ENCODE measurements around the gene EFCAB8.
"Not testable (repeated sequence)": the region's sequence is repeated elsewhere in the genome, so short reads cannot be mapped to it uniquely, and the experiment has no call there.

Gene EFCAB8

GRCh38 chr20:32842688-32843524, 15.8 kb upstream of the EFCAB8 start:
- DNase-seq (ENCODE audit: low read depth) = no peak

GRCh38 chr20:32845786-32846185, 12.9 kb upstream of the EFCAB8 start:
- DNase-seq (ENCODE audit: low read depth) = no peak

- DNase-seq (ENCODE audit: low read depth) = no peak
Measured at GRCh38 chr20:32846852-32847251, 11.9 kb upstream of the EFCAB8 start.

GRCh38 chr20:32847964-32848363, 10.8 kb upstream of the EFCAB8 start:
- no peak for DNase-seq (ENCODE audit: low read depth)

GRCh38 chr20:32848846-32849245, 9.9 kb upstream of the EFCAB8 start:
- no peak for DNase-seq (ENCODE audit: low read depth)

- no peak for DNase-seq (ENCODE audit: low read depth)
Measured at GRCh38 chr20:32849577-32849976, 9.1 kb upstream of the EFCAB8 start.

GRCh38 chr20:32855387-32855786, 3.3 kb upstream of the EFCAB8 start:
- no peak for DNase-seq (ENCODE audit: low read depth)

GRCh38 chr20:32858189-32858588, 534 bp upstream of the EFCAB8 start:
- no peak for DNase-seq (ENCODE audit: low read depth)

GRCh38 chr20:32861446-32861845, 2.7 kb downstream of the EFCAB8 start:
- no peak for DNase-seq (ENCODE audit: low read depth)

GRCh38 chr20:32869562-32869961, 10.8 kb downstream of the EFCAB8 start:
- no peak for DNase-seq (ENCODE audit: low read depth)

GRCh38 chr20:32870526-32870925, 11.8 kb downstream of the EFCAB8 start:
- not testable (repeated sequence) for DNase-seq (ENCODE audit: low read depth)

GRCh38 chr20:32870985-32871384, 12.3 kb downstream of the EFCAB8 start:
- no peak for DNase-seq (ENCODE audit: low read depth)

GRCh38 chr20:32871627-32872160, 13.0 kb downstream of the EFCAB8 start:
- no peak for DNase-seq (ENCODE audit: low read depth)

GRCh38 chr20:32872266-32872665, 13.5 kb downstream of the EFCAB8 start:
- no peak for DNase-seq (ENCODE audit: low read depth)

GRCh38 chr20:32875673-32876072, 16.9 kb downstream of the EFCAB8 start:
- DNase-seq (ENCODE audit: low read depth) = no peak

GRCh38 chr20:32877507-32877906, 18.8 kb downstream of the EFCAB8 start:
- DNase-seq (ENCODE audit: low read depth) = no peak

GRCh38 chr20:32878820-32879219, 20.1 kb downstream of the EFCAB8 start:
- DNase-seq (ENCODE audit: low read depth) = no peak

GRCh38 chr20:32879538-32879937, 20.8 kb downstream of the EFCAB8 start:
- no peak for DNase-seq (ENCODE audit: low read depth)

GRCh38 chr20:32880635-32881034, 21.9 kb downstream of the EFCAB8 start:
- no peak for DNase-seq (ENCODE audit: low read depth)

- DNase-seq (ENCODE audit: low read depth) = no peak
Measured at GRCh38 chr20:32883081-32883480, 24.4 kb downstream of the EFCAB8 start.

- DNase-seq (ENCODE audit: low read depth) = no peak
Measured at GRCh38 chr20:32885185-32885584, 26.5 kb downstream of the EFCAB8 start.

GRCh38 chr20:32885952-32886351, 27.2 kb downstream of the EFCAB8 start:
- DNase-seq (ENCODE audit: low read depth) = no peak

GRCh38 chr20:32886652-32887051, 27.9 kb downstream of the EFCAB8 start:
- DNase-seq (ENCODE audit: low read depth) = no peak

GRCh38 chr20:32887492-32887891, 28.8 kb downstream of the EFCAB8 start:
- DNase-seq (ENCODE audit: low read depth) = no peak

Measured in activated gamma-delta T cell treated with anti-CD3 and anti-CD28 coated beads, Interleukin-2, amount 50 U/mL, for 16 hours (primary cell).